H9 (cell line): ENCODE results near the gene GRWD1. TPM values are rescaled to one million over a fixed set of nuclear protein-coding genes. Genes with fewer than 3 reads are reported as not detected.

Experiments used
- DNase-seq: peaks from one replicate; pipeline ENCODE4 v3.0.0-alpha.2; 2017
- H2AFZ ChIP-seq: one replicate; pipeline ENCODE4 v1.6.1; 2013; ENCODE audit warnings: mild to moderate bottlenecking, low read length, control low read depth, moderate library complexity
- H2AK5ac ChIP-seq: 2 replicates; pipeline ENCODE4 v1.6.1; 2013; ENCODE audit warnings: low read length, control low read depth, mixed read lengths; ENCODE audit not compliant: insufficient read length
- H2BK120ac ChIP-seq: one replicate; pipeline ENCODE4 v1.6.1; 2013; ENCODE audit warnings: low read depth, mild to moderate bottlenecking, low read length, control low read depth, inconsistent platforms; ENCODE audit not compliant: poor library complexity, severe bottlenecking
- H2BK12ac ChIP-seq: 2 replicates; pipeline ENCODE4 v1.6.1; 2013; ENCODE audit warnings: low read length, control low read depth, mixed read lengths, low read depth; ENCODE audit not compliant: insufficient read length
- H2BK15ac ChIP-seq: 2 replicates; pipeline ENCODE4 v1.6.1; 2013; ENCODE audit warnings: low read depth, low read length, control low read depth
- H2BK20ac ChIP-seq: one replicate; pipeline ENCODE4 v1.6.1; 2013; ENCODE audit warnings: low read depth, mild to moderate bottlenecking, low read length, control low read depth, inconsistent platforms; ENCODE audit not compliant: poor library complexity, severe bottlenecking
- H2BK5ac ChIP-seq: 2 replicates; pipeline ENCODE4 v1.6.1; 2013; ENCODE audit warnings: low read length, control low read depth, mixed read lengths; ENCODE audit not compliant: insufficient read length
- H3K14ac ChIP-seq: 2 replicates; pipeline ENCODE4 v1.6.1; 2013; ENCODE audit warnings: low read length, control low read depth; ENCODE audit not compliant: insufficient read depth
- H3K18ac ChIP-seq: 2 replicates; pipeline ENCODE4 v1.6.1; 2013; ENCODE audit warnings: low read depth, mild to moderate bottlenecking, mixed read lengths, low read length, control low read depth; ENCODE audit not compliant: insufficient read length
- H3K23ac ChIP-seq: 2 replicates; pipeline ENCODE4 v1.6.1; 2013; ENCODE audit warnings: low read length, control low read depth, mixed read lengths, low read depth; ENCODE audit not compliant: insufficient read length
- H3K23me2 ChIP-seq: 2 replicates; pipeline ENCODE4 v1.6.1; 2013; ENCODE audit warnings: low read depth, mild to moderate bottlenecking, mixed read lengths, low read length, control low read depth; ENCODE audit not compliant: insufficient read length, poor library complexity, severe bottlenecking
- H3K27ac ChIP-seq: 2 replicates; pipeline ENCODE4 v1.5.1; 2013; ENCODE audit warnings: low read length, control low read depth, mixed read lengths, low read depth; ENCODE audit not compliant: insufficient read length
- H3K27me3 ChIP-seq: 2 replicates; pipeline ENCODE4 v1.6.1; 2013; ENCODE audit warnings: low read length, control low read depth, inconsistent platforms; ENCODE audit not compliant: insufficient read depth
- H3K4ac ChIP-seq: 2 replicates; pipeline ENCODE4 v1.6.1; 2013; ENCODE audit warnings: low read depth, mild to moderate bottlenecking, control low read depth, inconsistent platforms, low read length, moderate library complexity
- H3K4me1 ChIP-seq: 2 replicates; pipeline ENCODE4 v1.6.1; 2013; ENCODE audit warnings: low read length, control low read depth, inconsistent platforms; ENCODE audit not compliant: insufficient read depth
- H3K4me2 ChIP-seq: 2 replicates; pipeline ENCODE4 v1.6.1; 2013; ENCODE audit warnings: low read length, control low read depth, mixed read lengths; ENCODE audit not compliant: insufficient read length, insufficient read depth
- H3K56ac ChIP-seq: 2 replicates; pipeline ENCODE4 v1.6.1; 2013; ENCODE audit warnings: low read depth, mild to moderate bottlenecking, mixed read lengths, low read length, control low read depth; ENCODE audit not compliant: insufficient read length
- H3K79me1 ChIP-seq: 2 replicates; pipeline ENCODE4 v1.6.1; 2013; ENCODE audit warnings: low read depth, mild to moderate bottlenecking, moderate library complexity, low read length, control low read depth, inconsistent platforms; ENCODE audit not compliant: insufficient read depth, poor library complexity, severe bottlenecking
- H3K79me2 ChIP-seq: 2 replicates; pipeline ENCODE4 v1.6.1; 2013; ENCODE audit warnings: low read length, control low read depth, inconsistent platforms; ENCODE audit not compliant: insufficient read depth
- H3K9ac ChIP-seq: 2 replicates; pipeline ENCODE4 v1.6.1; 2013; ENCODE audit warnings: low read length, control low read depth, mixed read lengths; ENCODE audit not compliant: insufficient read length; ENCODE audit errors: extremely low read depth
- H3K9me3 ChIP-seq: one replicate; pipeline ENCODE4 v1.6.1; 2013; ENCODE audit warnings: low read depth, low read length, inconsistent platforms; ENCODE audit not compliant: control insufficient read depth
- H3T11ph ChIP-seq: one replicate; pipeline ENCODE4 v1.6.1; 2013; ENCODE audit warnings: mild to moderate bottlenecking, low read length, control low read depth, inconsistent platforms
- H4K20me1 ChIP-seq: one replicate; pipeline ENCODE4 v1.6.1; 2013; ENCODE audit not compliant: control insufficient read depth, insufficient read length, insufficient read depth
- H4K5ac ChIP-seq: 2 replicates; pipeline ENCODE4 v1.6.1; 2013; ENCODE audit warnings: low read depth, mild to moderate bottlenecking, mixed read lengths, low read length, control low read depth; ENCODE audit not compliant: insufficient read length
- H4K8ac ChIP-seq: replicated peaks from 2 replicates; pipeline ENCODE4 v1.6.1; 2013; ENCODE audit warnings: low read length, control low read depth, mixed read lengths, low read depth; ENCODE audit not compliant: insufficient read length
- H4K91ac ChIP-seq: 2 replicates; pipeline ENCODE4 v1.6.1; 2013; ENCODE audit warnings: low read depth, mild to moderate bottlenecking, moderate library complexity, mixed read lengths, low read length, control low read depth; ENCODE audit not compliant: insufficient read length
- H3K27ac Mint-ChIP-seq, 3 experiments: 2 replicates in 2 of 3; 3 replicates in 1 of 3; pipeline ENCODE4 v1.8.0; 2020 to 2021; ENCODE audit warnings: mixed read lengths in 3 of 3, mild to moderate bottlenecking in 1 of 3, moderate library complexity in 1 of 3
- H3K27me3 Mint-ChIP-seq: 2 replicates; pipeline ENCODE4 v1.8.0; 2021; ENCODE audit warnings: low read depth, mild to moderate bottlenecking, moderate library complexity, mixed read lengths
- H3K36me3 Mint-ChIP-seq, 3 experiments: 2 replicates in 2 of 3; 3 replicates in 1 of 3; pipeline ENCODE4 v1.8.0; 2020 to 2021; ENCODE audit warnings: low read depth in 3 of 3, mixed read lengths in 3 of 3; ENCODE audit not compliant: insufficient read depth in 1 of 3
- H3K4me1 Mint-ChIP-seq, 2 experiments: 2 replicates each; pipeline ENCODE4 v1.8.0; 2020; ENCODE audit warnings: mixed read lengths in 2 of 2
- H3K4me3 Mint-ChIP-seq, 2 experiments: 2 replicates in 1 of 2; 3 replicates in 1 of 2; pipeline ENCODE4 v1.8.0; 2020 to 2021; ENCODE audit warnings: mild to moderate bottlenecking in 2 of 2, mixed read lengths in 2 of 2, moderate library complexity in 1 of 2
- H3K9me3 Mint-ChIP-seq, 2 experiments: 2 replicates in 1 of 2; 3 replicates in 1 of 2; pipeline ENCODE4 v1.8.0; 2020; ENCODE audit warnings: mild to moderate bottlenecking in 2 of 2, mixed read lengths in 2 of 2, moderate library complexity in 1 of 2
- WGBS: extraction: QIAGEN DNeasy Blood & Tissue Kit; methylation state at CpG from one replicate; pipeline ENCODE4 v1.1.7; 2013; ENCODE audit warnings: missing lambda C conversion rate, low lambda C conversion rate, mixed read lengths; ENCODE audit not compliant: insufficient read length; ENCODE audit errors: extremely low coverage; 5-methylcytosine and 5-hydroxymethylcytosine counted together
- total RNA-seq: library from RNA; stranded (reverse); gene quantifications from 2 replicates; pipeline ENCODE4 v1.2.1, GENCODE V29; 2021
- TF ChIP-seq, protein P1 (sequence below): fragments of 200-600 bp; sonication (generic); conservative IDR thresholded peaks from 3 replicates; pipeline ENCODE4 v1.8.0; 2021; ENCODE audit warnings: antibody characterized with exemption, mild to moderate bottlenecking

The GRWD1 gene
- total RNA-seq, 1 experiment from 2014 or later = 92.0 TPM

DNA sequence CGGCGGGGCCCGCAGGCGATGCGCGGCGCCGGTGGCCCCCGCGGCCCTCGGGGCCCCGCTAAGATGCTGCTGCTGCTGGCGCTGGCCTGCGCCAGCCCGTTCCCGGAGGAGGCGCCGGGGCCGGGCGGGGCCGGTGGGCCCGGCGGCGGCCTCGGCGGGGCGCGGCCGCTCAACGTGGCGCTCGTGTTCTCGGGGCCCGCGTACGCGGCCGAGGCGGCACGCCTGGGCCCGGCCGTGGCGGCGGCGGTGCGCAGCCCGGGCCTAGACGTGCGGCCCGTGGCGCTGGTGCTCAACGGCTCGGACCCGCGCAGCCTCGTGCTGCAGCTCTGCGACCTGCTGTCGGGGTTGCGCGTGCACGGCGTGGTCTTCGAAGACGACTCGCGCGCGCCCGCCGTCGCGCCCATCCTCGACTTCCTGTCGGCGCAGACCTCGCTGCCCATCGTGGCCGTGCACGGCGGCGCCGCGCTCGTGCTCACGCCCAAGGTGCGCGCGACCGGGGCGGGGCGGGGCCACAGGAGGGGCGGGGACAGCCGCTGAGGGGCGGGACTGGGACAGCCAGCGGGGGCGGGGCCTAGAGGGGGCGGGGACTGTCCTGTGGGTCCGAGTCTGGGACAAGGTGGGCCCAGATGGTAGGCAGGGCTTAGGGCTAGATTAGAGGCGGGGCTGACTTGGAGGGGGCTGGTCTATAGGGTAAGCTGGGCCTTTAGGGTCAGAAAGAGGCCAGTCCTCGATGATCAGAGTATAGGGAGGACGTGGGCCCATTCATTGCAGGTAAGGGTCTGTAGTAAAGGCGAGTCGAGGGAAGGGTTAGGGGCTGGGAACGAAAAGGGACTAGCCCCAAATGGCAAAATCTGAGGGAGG, 47.2 kb upstream of the GRWD1 start:
- Histone ChIP-seq H2BK5ac (no peak overlapping the region), H2BK120ac (no peak overlapping the region), H2AFZ (no peak overlapping the region), H3K23me2 (peaks cover 20% of the 10 kb centered on the region), H3K14ac (peak overlapping the region; percentile 18), H3K27me3 (peaks cover 8% of the 10 kb centered on the region; the same call in 1 of the 2 replicates), H3K27ac (no peak overlapping the region), H4K91ac (no peak overlapping the region), H3K79me2 (no peaks in the 10 kb centered on the region; the same call in 1 of the 2 replicates), H3K56ac (no peak overlapping the region), H3K9ac (peak overlapping the region; percentile 57), H4K20me1 (no peaks in the 10 kb centered on the region), H3K18ac (no peak overlapping the region), H4K8ac (no peak overlapping the region), H3K4ac (no peak overlapping the region), H3T11ph (no peak overlapping the region), H3K4me2 (peak overlapping the region; percentile 98), H2BK20ac (no peak overlapping the region), H2BK15ac (no peak overlapping the region; the same call in 1 of the 2 replicates), H3K4me1 (peaks cover 8% of the 10 kb centered on the region; the same call in 1 of the 2 replicates), H3K79me1 (no peaks in the 10 kb centered on the region), H2AK5ac (no peak overlapping the region), H2BK12ac (no peak overlapping the region), H3K9me3 (no peaks in the 10 kb centered on the region), H4K5ac (no peak overlapping the region), H3K23ac (no peak overlapping the region)
- Mint-ChIP-seq H3K27ac (peak overlapping the region; percentile 89 to 96 (median 96)), H3K36me3 (no peaks in the 10 kb centered on the region; a peak in 1 of 7 replicates), H3K4me1 (peaks cover 54 to 80% of the 10 kb centered on the region in 2 experiments), H3K4me3 (peak overlapping the region; percentile 84 to 94), H3K27me3 (peaks cover 45% of the 10 kb centered on the region), H3K9me3 (no peaks in the 10 kb centered on the region; a peak in 1 of 5 replicates)
- no CpG with 5 or more reads among the region's 104 CpGs for WGBS
- peak; percentile 97 for DNase-seq
- TF ChIP-seq, protein P1, sequence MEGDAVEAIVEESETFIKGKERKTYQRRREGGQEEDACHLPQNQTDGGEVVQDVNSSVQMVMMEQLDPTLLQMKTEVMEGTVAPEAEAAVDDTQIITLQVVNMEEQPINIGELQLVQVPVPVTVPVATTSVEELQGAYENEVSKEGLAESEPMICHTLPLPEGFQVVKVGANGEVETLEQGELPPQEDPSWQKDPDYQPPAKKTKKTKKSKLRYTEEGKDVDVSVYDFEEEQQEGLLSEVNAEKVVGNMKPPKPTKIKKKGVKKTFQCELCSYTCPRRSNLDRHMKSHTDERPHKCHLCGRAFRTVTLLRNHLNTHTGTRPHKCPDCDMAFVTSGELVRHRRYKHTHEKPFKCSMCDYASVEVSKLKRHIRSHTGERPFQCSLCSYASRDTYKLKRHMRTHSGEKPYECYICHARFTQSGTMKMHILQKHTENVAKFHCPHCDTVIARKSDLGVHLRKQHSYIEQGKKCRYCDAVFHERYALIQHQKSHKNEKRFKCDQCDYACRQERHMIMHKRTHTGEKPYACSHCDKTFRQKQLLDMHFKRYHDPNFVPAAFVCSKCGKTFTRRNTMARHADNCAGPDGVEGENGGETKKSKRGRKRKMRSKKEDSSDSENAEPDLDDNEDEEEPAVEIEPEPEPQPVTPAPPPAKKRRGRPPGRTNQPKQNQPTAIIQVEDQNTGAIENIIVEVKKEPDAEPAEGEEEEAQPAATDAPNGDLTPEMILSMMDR = no peak
